H1 (cell line): ENCODE measurements around the gene MRPL27. TPM values are rescaled to one million over a fixed set of nuclear protein-coding genes. Genes with fewer than 3 reads are reported as not detected.

Experiments used
- CTCF ChIA-PET: fragments of 300-600 bp; sonication (Branson Sonifier 250); formaldehyde crosslinking; loops from one replicate; lab custom pipeline; 2021; ENCODE audit not compliant: partially characterized antibody; lab: Charles Lee
- POLR2A ChIA-PET: fragments of 300-600 bp; sonication (Branson Sonifier 250); formaldehyde crosslinking; loops from one replicate; lab custom pipeline; 2021; ENCODE audit warnings: inconsistent platforms; ENCODE audit not compliant: partially characterized antibody; lab: Charles Lee
- DNase-seq, 2 experiments: peaks; one replicate each; pipeline versions ENCODE4 v3.0.0 to v3.0.0-alpha.2; 2010 to 2022; ENCODE audit warnings: low spot score in 2 of 2, low read depth in 1 of 2, mixed read lengths in 1 of 2
- FAIRE-seq: peaks from 2 replicates; lab custom pipeline; 2011; peaks lifted over from hg19 to GRCh38; lab: Jason Lieb, UNC
- H2AFZ ChIP-seq: 2 replicates; pipeline ENCODE4 v1.8.1; 2012; ENCODE audit warnings: low read length, inconsistent platforms
- H2AK5ac ChIP-seq: 2 replicates; pipeline ENCODE4 v1.6.1; 2013; ENCODE audit warnings: low read depth, low read length
- H2BK120ac ChIP-seq: replicated peaks from 2 replicates; pipeline ENCODE3; 2013; ENCODE audit warnings: low read depth, low read length, inconsistent platforms
- H2BK12ac ChIP-seq: 2 replicates; pipeline ENCODE4 v1.6.1; 2013; ENCODE audit warnings: low read depth, low read length
- H2BK15ac ChIP-seq: 2 replicates; pipeline ENCODE4 v1.6.1; 2013; ENCODE audit warnings: low read length
- H2BK20ac ChIP-seq: 2 replicates; pipeline ENCODE4 v1.6.1; 2013; ENCODE audit warnings: low read length
- H2BK5ac ChIP-seq: 2 replicates; pipeline ENCODE4 v1.6.1; 2013; ENCODE audit warnings: low read depth, low read length
- H3K14ac ChIP-seq: 2 replicates; pipeline ENCODE4 v1.6.1; 2013; ENCODE audit warnings: inconsistent platforms; ENCODE audit not compliant: insufficient read length
- H3K18ac ChIP-seq: 2 replicates; pipeline ENCODE4 v1.6.1; 2013; ENCODE audit warnings: low read length; ENCODE audit errors: extremely low read depth
- H3K23ac ChIP-seq: 2 replicates; pipeline ENCODE4 v1.6.1; 2013; ENCODE audit warnings: inconsistent platforms; ENCODE audit not compliant: insufficient read length
- H3K23me2 ChIP-seq: 2 replicates; pipeline ENCODE4 v1.6.1; 2013; ENCODE audit warnings: low read depth, low read length
- H3K27ac ChIP-seq: 2 replicates; pipeline ENCODE4 v1.6.1; 2011; ENCODE audit warnings: low read depth, low read length, inconsistent platforms
- H3K27me3 ChIP-seq, 4 experiments: replicated peaks in 1 of 4; 1 replicate in 1 of 4; 2 replicates in 3 of 4; pipeline versions ENCODE4 v1.6.1 to v1.8.1; 2011 to 2013; ENCODE audit warnings: low read length in 3 of 4, mild to moderate bottlenecking in 3 of 4, inconsistent platforms in 2 of 4, mixed read lengths in 2 of 4, moderate library complexity in 1 of 4; ENCODE audit not compliant: control insufficient read depth in 3 of 4, insufficient read depth in 3 of 4; ENCODE audit errors: extremely low read depth in 1 of 4
- H3K36me3 ChIP-seq, 4 experiments: 2 replicates each; pipeline versions ENCODE4 v1.6.1 to v1.8.1; 2011 to 2013; ENCODE audit warnings: mild to moderate bottlenecking in 4 of 4, low read length in 3 of 4, moderate library complexity in 2 of 4, control low read depth in 1 of 4, inconsistent platforms in 1 of 4; ENCODE audit not compliant: insufficient read depth in 4 of 4, control insufficient read depth in 2 of 4
- H3K4ac ChIP-seq: replicated peaks from 2 replicates; pipeline ENCODE3; 2013; ENCODE audit warnings: low read length, low read depth, mixed read lengths, inconsistent platforms; ENCODE audit not compliant: insufficient read length
- H3K4me1 ChIP-seq, 4 experiments: replicated peaks in 1 of 4; 1 replicate in 1 of 4; 2 replicates in 3 of 4; pipeline versions ENCODE4 v1.6.1 to v1.8.1; 2011 to 2013; ENCODE audit warnings: low read length in 3 of 4, inconsistent platforms in 2 of 4, mixed read lengths in 1 of 4; ENCODE audit not compliant: insufficient read depth in 4 of 4, control insufficient read depth in 3 of 4
- H3K4me2 ChIP-seq, 2 experiments: 2 replicates each; pipeline versions ENCODE4 v1.6.1 to v1.8.1; 2011 to 2013; ENCODE audit warnings: low read depth in 2 of 2, low read length in 2 of 2, control low read depth in 1 of 2, inconsistent platforms in 1 of 2, mild to moderate bottlenecking in 1 of 2; ENCODE audit not compliant: insufficient read depth in 1 of 2
- H3K4me3 ChIP-seq, 4 experiments: fragments of 200-600, 300-600 bp in 1 of 4; sonication (generic), shearing (Covaris generic), sonication (Bioruptor Twin) in 1 of 4; 2 replicates each; pipeline versions ENCODE4 v1.5.1 to v1.8.1; 2011 to 2016; ENCODE audit warnings: low read length in 4 of 4, low read depth in 3 of 4, control low read depth in 2 of 4, inconsistent platforms in 2 of 4, mild to moderate bottlenecking in 2 of 4, mixed read lengths in 1 of 4, moderate library complexity in 1 of 4; ENCODE audit not compliant: insufficient read depth in 2 of 4; ENCODE audit errors: extremely low read depth in 1 of 4
- H3K56ac ChIP-seq: replicated peaks from 2 replicates; pipeline ENCODE3; 2013; ENCODE audit warnings: low read depth, mild to moderate bottlenecking, mixed read lengths, low read length, inconsistent platforms; ENCODE audit not compliant: insufficient read length
- H3K79me1 ChIP-seq: 2 replicates; pipeline ENCODE4 v1.6.1; 2013; ENCODE audit warnings: low read depth, low read length, control low read depth
- H3K79me2 ChIP-seq, 2 experiments: 2 replicates each; pipeline versions ENCODE4 v1.6.1 to v1.8.1; 2012 to 2013; ENCODE audit warnings: low read length in 2 of 2, mild to moderate bottlenecking in 2 of 2, inconsistent platforms in 1 of 2; ENCODE audit not compliant: insufficient read depth in 2 of 2, control insufficient read depth in 1 of 2
- H3K9ac ChIP-seq, 4 experiments: replicated peaks in 1 of 4; 1 replicate in 1 of 4; 2 replicates in 3 of 4; pipeline versions ENCODE4 v1.6.1 to v1.8.1; 2011 to 2013; ENCODE audit warnings: low read depth in 3 of 4, low read length in 3 of 4, control low read depth in 2 of 4, mild to moderate bottlenecking in 2 of 4, moderate library complexity in 2 of 4, inconsistent platforms in 1 of 4; ENCODE audit errors: extremely low read depth in 1 of 4
- H3K9me3 ChIP-seq, 2 experiments: 2 replicates each; pipeline versions ENCODE4 v1.6.1 to v1.8.1; 2012 to 2013; ENCODE audit warnings: mild to moderate bottlenecking in 2 of 2, moderate library complexity in 2 of 2, control low read depth in 1 of 2, inconsistent platforms in 1 of 2, low read depth in 1 of 2, low read length in 1 of 2, mixed read lengths in 1 of 2; ENCODE audit not compliant: insufficient read depth in 2 of 2
- H4K20me1 ChIP-seq, 2 experiments: replicated peaks in 1 of 2; 2 replicates each; pipeline versions ENCODE3 to v1.8.1; 2011 to 2013; ENCODE audit warnings: inconsistent platforms in 2 of 2, low read length in 2 of 2, mild to moderate bottlenecking in 1 of 2; ENCODE audit not compliant: insufficient read depth in 2 of 2, control insufficient read depth in 1 of 2
- H4K5ac ChIP-seq: 2 replicates; pipeline ENCODE4 v1.6.1; 2013; ENCODE audit warnings: low read length, low read depth, mixed read lengths, inconsistent platforms; ENCODE audit not compliant: insufficient read length
- H4K8ac ChIP-seq: 2 replicates; pipeline ENCODE4 v1.8.0; 2013; ENCODE audit warnings: mild to moderate bottlenecking, moderate library complexity, low read length, inconsistent platforms; ENCODE audit not compliant: insufficient read depth; ENCODE audit errors: extremely low read depth
- H4K91ac ChIP-seq: replicated peaks from 2 replicates; pipeline ENCODE3; 2013; ENCODE audit warnings: low read length, mixed read lengths, inconsistent platforms; ENCODE audit not compliant: insufficient read length
- EP300 ChIP-seq, 2 experiments: IDR thresholded peaks; 1 replicate in 1 of 2; 2 replicates in 1 of 2; pipeline ENCODE4 v1.6.1; 2011 to 2012; ENCODE audit warnings: low read depth in 2 of 2, low read length in 2 of 2, mild to moderate bottlenecking in 2 of 2, borderline replicate concordance in 1 of 2, inconsistent platforms in 1 of 2, moderate library complexity in 1 of 2
- JUND ChIP-seq: IDR thresholded peaks from 2 replicates; pipeline ENCODE4 v1.6.1; 2011; ENCODE audit warnings: mild to moderate bottlenecking, improper control_type of control experiment, low read length
- KDM4A ChIP-seq: IDR thresholded peaks from one replicate; pipeline ENCODE4 v1.7.1; 2012; ENCODE audit warnings: low read depth, mild to moderate bottlenecking, moderate library complexity, low read length, inconsistent platforms; ENCODE audit not compliant: severe bottlenecking
- NANOG ChIP-seq: IDR thresholded peaks from 2 replicates; pipeline ENCODE4 v1.6.1; 2011; ENCODE audit warnings: low read length, low read depth, mild to moderate bottlenecking, inconsistent platforms; ENCODE audit not compliant: insufficient read depth, poor library complexity, severe bottlenecking
- PHF8 ChIP-seq: fragments of 200-600 bp; sonication (generic); conservative IDR thresholded peaks from 2 replicates; pipeline ENCODE4 v1.7.1; 2012; ENCODE audit warnings: low read depth, mild to moderate bottlenecking, inconsistent platforms, low read length, moderate library complexity
- POLR2A ChIP-seq, 2 experiments: IDR thresholded peaks; 1 replicate in 1 of 2; 2 replicates in 1 of 2; pipeline ENCODE4 v1.6.1; 2011; ENCODE audit warnings: low read depth in 2 of 2, low read length in 2 of 2, mild to moderate bottlenecking in 2 of 2; ENCODE audit errors: control extremely low read depth in 1 of 2
- POLR2AphosphoS5 ChIP-seq: IDR thresholded peaks from 2 replicates; pipeline ENCODE4 v1.6.1; 2011; ENCODE audit warnings: low read depth, low read length
- RBBP5 ChIP-seq: IDR thresholded peaks from 2 replicates; pipeline ENCODE4 v1.7.1; 2012; ENCODE audit warnings: low read depth, mild to moderate bottlenecking, inconsistent platforms, low read length, moderate library complexity, borderline replicate concordance
- TAF1 ChIP-seq: IDR thresholded peaks from 2 replicates; pipeline ENCODE4 v1.6.1; 2011; ENCODE audit warnings: mild to moderate bottlenecking, low read depth, low read length
- YY1 ChIP-seq: IDR thresholded peaks from 2 replicates; pipeline ENCODE4 v1.6.1; 2011; ENCODE audit warnings: low read depth, mild to moderate bottlenecking, low read length
- WGBS, 2 experiments: shearing (Covaris generic) in 1 of 2; methylation state at CpG; one replicate each; pipeline versions ENCODE4 v1.1.6 to v1.1.7; 2013 to 2015; ENCODE audit warnings: low lambda C conversion rate in 2 of 2, mixed read lengths in 2 of 2, inconsistent platforms in 1 of 2, low coverage in 1 of 2, missing lambda C conversion rate in 1 of 2; ENCODE audit not compliant: insufficient replicate concordance in 2 of 2, insufficient coverage in 1 of 2, insufficient read length in 1 of 2; ENCODE audit errors: extremely low coverage in 1 of 2, missing lambda C conversion rate in 1 of 2; 5-methylcytosine and 5-hydroxymethylcytosine counted together
- polyA plus RNA-seq, 7 experiments: library from polyadenylated mRNA; depleted of rRNA in 3 of 7; stranded (reverse) in 5 of 7; unstranded in 2 of 7; fragments of >200 nt in 5 of 7; fragments of 200-250 nt in 2 of 7; gene quantifications; 1 replicate in 5 of 7; 2 replicates in 1 of 7; 4 replicates in 1 of 7; pipeline versions ENCODE4 v1.2.1 to v1.2.3, GENCODE V29; 2011 to 2013; ENCODE audit warnings: missing spikeins in 2 of 7, mixed read lengths in 2 of 7
- total RNA-seq: library from RNA; stranded (reverse); fragmentation: NEBNext Ultra II Directional; extraction: Animal tissue kit (Norgen Biotek cat#: 25700); gene quantifications from 2 replicates; pipeline ENCODE4 v1.2.1, GENCODE V29; 2021

The MRPL27 gene
- total and polyA plus RNA-seq, 2 of the 8 experiments (the other 6 are each of a cell fraction or from before 2014, with no cell fraction given), result 75.6 to 135 TPM

- Histone ChIP-seq H3K4me2 (peak within 1 kb of the TSS; percentile 95 to 98), H3K4me3 (peak within 1 kb of the TSS; percentile 81 to 93 (median 88)), H3K79me2 (peaks cover 0 to 25% of the 10 kb centered on the region in 2 experiments; a peak in 2 of 4 replicates), H3K18ac (peak within 1 kb of the TSS; percentile 96), H3K79me1 (peaks cover 14% of the 10 kb centered on the region), H2BK120ac (no peak within 1 kb of the TSS), H2BK20ac (no peak within 1 kb of the TSS), H3K9me3 (no peaks in the 10 kb centered on the region), H4K91ac (peak within 1 kb of the TSS; percentile 98), H3K27me3 (peaks cover 0 to 9% (median 5%) of the 10 kb centered on the region in 4 experiments; a peak in 4 of 7 replicates), H3K4me1 (peaks cover 4 to 17% (median 11%) of the 10 kb centered on the region in 4 experiments), H2AFZ (no peak within 1 kb of the TSS), H3K23me2 (peaks cover 17% of the 10 kb centered on the region), H3K23ac (no peak within 1 kb of the TSS), H2BK12ac (no peak within 1 kb of the TSS), H4K5ac (peak within 1 kb of the TSS; percentile 92), H3K14ac (peak within 1 kb of the TSS; percentile 81), H3K27ac (peak within 1 kb of the TSS; percentile 80; the same call in 1 of the 2 replicates), H4K8ac (peak within 1 kb of the TSS; percentile 90), H3K36me3 (no peaks in the 10 kb centered on the region), H2AK5ac (no peak within 1 kb of the TSS; the same call in 1 of the 2 replicates), H3K4ac (peak within 1 kb of the TSS; percentile 65), H4K20me1 (peaks cover 2 to 19% of the 10 kb centered on the region in 2 experiments), H3K9ac (peak within 1 kb of the TSS; percentile 67 to 83 (median 74)), H3K56ac (peak within 1 kb of the TSS; percentile 92), H2BK15ac (peak within 1 kb of the TSS; percentile 46; the same call in 1 of the 2 replicates), H2BK5ac (peak within 1 kb of the TSS; percentile 90; the same call in 1 of the 2 replicates)
- no peak for FAIRE-seq
- ChIA-PET CTCF (interaction anchor here (0.5 to 1.6 kb wide), 6 partner anchors 12 to 252 kb away, joined by 3 to 5 read pairs (median 3); partner anchors contain the start of gene LRRC59), POLR2A (interaction anchor here (0.6 to 12.4 kb wide), 10 partner anchors 10 to 1418 kb away, joined by 3 to 135 read pairs (median 4); partner anchors contain the start of gene LRRC59)
- WGBS, 2 experiments, result 11% methylated on average over 44 of the region's 87 CpGs; no CpG with 5 or more reads in 1 of the 2 experiments
- peak in 1 of 2 experiments; percentile 89 for DNase-seq
- TF ChIP-seq TAF1 (peak; percentile 70), PHF8 (peak; percentile 79), KDM4A (peak; percentile 88), EP300 (IDR thresholded peaks at IDR 0.05; ENCODE audit: borderline replicate concordance in 1 of 2, low read depth in 2 of 2, low read length in 2 of 2) (no peak), NANOG (no peak), POLR2A (IDR thresholded peaks at IDR 0.05; ENCODE audit: control extremely low read depth in 1 of 2, low read depth in 2 of 2, low read length in 2 of 2) (peak; percentile 51 to 60), YY1 (peak; percentile 56; the same call in 1 of the 2 replicates), POLR2AphosphoS5 (peak; percentile 85), RBBP5 (0 out of 2 replicates have a peak, but pooled peaks have one; percentile 26), JUND (no peak)
Measured at GRCh38 chr17:50345432-50346312, 27.3 kb downstream of the MRPL27 start, which contains the start of gene XYLT2. Gene XYLT2, plus strand, starts transcription at chr17:50346126. Its CDS starts 15 bp downstream, at chr17:50346141.
